GM18498 (cell line): ENCODE data around the gene FAM107B.
"Not testable (repeated sequence)": the region's sequence is repeated elsewhere in the genome, so short reads cannot be mapped to it uniquely, and the experiment has no call there.

Experiments
- ATAC-seq: cut with Tn5 transposase; IDR thresholded peaks from one replicate; pipeline ENCODE4 v1.9.1; 2021; ENCODE audit warnings: mild to moderate bottlenecking, moderate library complexity; ENCODE audit not compliant: unreplicated experiment

The FAM107B gene

GRCh38 chr10:14737808-14738545, 36.7 kb downstream of the FAM107B start:
- ATAC-seq = no peak

GRCh38 chr10:14736600-14737081, 38.1 kb downstream of the FAM107B start:
- ATAC-seq = no peak

GRCh38 chr10:14736043-14736442, 38.7 kb downstream of the FAM107B start:
- ATAC-seq = no peak

- ATAC-seq = no peak
Observed at GRCh38 chr10:14731875-14732512, 42.7 kb downstream of the FAM107B start.

GRCh38 chr10:14728346-14728745, 46.4 kb downstream of the FAM107B start:
- ATAC-seq = no peak

- no peak for ATAC-seq
Observed at GRCh38 chr10:14727924-14728323, 46.8 kb downstream of the FAM107B start.

GRCh38 chr10:14727465-14727864, 47.2 kb downstream of the FAM107B start:
- no peak for ATAC-seq

GRCh38 chr10:14724931-14725330, 49.8 kb downstream of the FAM107B start:
- no peak for ATAC-seq

- ATAC-seq = no peak
Observed at GRCh38 chr10:14723052-14723689, 51.5 kb downstream of the FAM107B start.

- no peak for ATAC-seq
Observed at GRCh38 chr10:14717552-14717951, 57.1 kb downstream of the FAM107B start.

- ATAC-seq = no peak
Observed at GRCh38 chr10:14712991-14713424, 61.7 kb downstream of the FAM107B start.

- not testable (repeated sequence) for ATAC-seq
Observed at GRCh38 chr10:14709344-14709743, 65.4 kb downstream of the FAM107B start.

GRCh38 chr10:14707481-14707880, 67.2 kb downstream of the FAM107B start:
- ATAC-seq = no peak

- no peak for ATAC-seq
Observed at GRCh38 chr10:14705548-14706230, 69.0 kb downstream of the FAM107B start.

- ATAC-seq = no peak
Observed at GRCh38 chr10:14703631-14704001, 71.1 kb downstream of the FAM107B start.

GRCh38 chr10:14701466-14701865, 73.2 kb downstream of the FAM107B start:
- no peak for ATAC-seq

GRCh38 chr10:14700546-14700945, 74.2 kb downstream of the FAM107B start:
- ATAC-seq = no peak

GRCh38 chr10:14699482-14699881, 75.2 kb downstream of the FAM107B start:
- no peak for ATAC-seq

GRCh38 chr10:14698829-14699170, 75.9 kb downstream of the FAM107B start:
- ATAC-seq = no peak

GRCh38 chr10:14698111-14698828, 76.4 kb downstream of the FAM107B start:
- ATAC-seq = no peak

GRCh38 chr10:14697281-14697680, 77.4 kb downstream of the FAM107B start:
- ATAC-seq = no peak
